ENCODE measurements around the gene PDLIM7.

Gene PDLIM7

GRCh38 chr5:177539411-177539810, 42.0 kb upstream of the PDLIM7 start:
- TF ChIP-seq TAF1 (IDR thresholded peaks at IDR 0.05; ENCODE audit: borderline replicate concordance, insufficient read depth, low read length) (no peak), POLR2AphosphoS5 (IDR thresholded peaks at IDR 0.05; ENCODE audit: low read depth, low read length) (no peak)

- TF ChIP-seq FOXP2 (optimal IDR thresholded peaks at IDR 0.05; ENCODE audit: borderline replicate concordance, extremely low read depth, extremely low read length, insufficient read depth) (no peak), POLR2AphosphoS5 (IDR thresholded peaks at IDR 0.05; ENCODE audit: low read depth, low read length) (no peak)
- TF ChIP-seq, protein P1, sequence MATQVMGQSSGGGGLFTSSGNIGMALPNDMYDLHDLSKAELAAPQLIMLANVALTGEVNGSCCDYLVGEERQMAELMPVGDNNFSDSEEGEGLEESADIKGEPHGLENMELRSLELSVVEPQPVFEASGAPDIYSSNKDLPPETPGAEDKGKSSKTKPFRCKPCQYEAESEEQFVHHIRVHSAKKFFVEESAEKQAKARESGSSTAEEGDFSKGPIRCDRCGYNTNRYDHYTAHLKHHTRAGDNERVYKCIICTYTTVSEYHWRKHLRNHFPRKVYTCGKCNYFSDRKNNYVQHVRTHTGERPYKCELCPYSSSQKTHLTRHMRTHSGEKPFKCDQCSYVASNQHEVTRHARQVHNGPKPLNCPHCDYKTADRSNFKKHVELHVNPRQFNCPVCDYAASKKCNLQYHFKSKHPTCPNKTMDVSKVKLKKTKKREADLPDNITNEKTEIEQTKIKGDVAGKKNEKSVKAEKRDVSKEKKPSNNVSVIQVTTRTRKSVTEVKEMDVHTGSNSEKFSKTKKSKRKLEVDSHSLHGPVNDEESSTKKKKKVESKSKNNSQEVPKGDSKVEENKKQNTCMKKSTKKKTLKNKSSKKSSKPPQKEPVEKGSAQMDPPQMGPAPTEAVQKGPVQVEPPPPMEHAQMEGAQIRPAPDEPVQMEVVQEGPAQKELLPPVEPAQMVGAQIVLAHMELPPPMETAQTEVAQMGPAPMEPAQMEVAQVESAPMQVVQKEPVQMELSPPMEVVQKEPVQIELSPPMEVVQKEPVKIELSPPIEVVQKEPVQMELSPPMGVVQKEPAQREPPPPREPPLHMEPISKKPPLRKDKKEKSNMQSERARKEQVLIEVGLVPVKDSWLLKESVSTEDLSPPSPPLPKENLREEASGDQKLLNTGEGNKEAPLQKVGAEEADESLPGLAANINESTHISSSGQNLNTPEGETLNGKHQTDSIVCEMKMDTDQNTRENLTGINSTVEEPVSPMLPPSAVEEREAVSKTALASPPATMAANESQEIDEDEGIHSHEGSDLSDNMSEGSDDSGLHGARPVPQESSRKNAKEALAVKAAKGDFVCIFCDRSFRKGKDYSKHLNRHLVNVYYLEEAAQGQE (IDR thresholded peaks at IDR 0.05; ENCODE audit: insufficient read depth in 1 of 2, low read depth in 2 of 2, low read length in 2 of 2): no peak
Observed at GRCh38 chr5:177538876-177539275, 41.5 kb upstream of the PDLIM7 start.

DNA sequence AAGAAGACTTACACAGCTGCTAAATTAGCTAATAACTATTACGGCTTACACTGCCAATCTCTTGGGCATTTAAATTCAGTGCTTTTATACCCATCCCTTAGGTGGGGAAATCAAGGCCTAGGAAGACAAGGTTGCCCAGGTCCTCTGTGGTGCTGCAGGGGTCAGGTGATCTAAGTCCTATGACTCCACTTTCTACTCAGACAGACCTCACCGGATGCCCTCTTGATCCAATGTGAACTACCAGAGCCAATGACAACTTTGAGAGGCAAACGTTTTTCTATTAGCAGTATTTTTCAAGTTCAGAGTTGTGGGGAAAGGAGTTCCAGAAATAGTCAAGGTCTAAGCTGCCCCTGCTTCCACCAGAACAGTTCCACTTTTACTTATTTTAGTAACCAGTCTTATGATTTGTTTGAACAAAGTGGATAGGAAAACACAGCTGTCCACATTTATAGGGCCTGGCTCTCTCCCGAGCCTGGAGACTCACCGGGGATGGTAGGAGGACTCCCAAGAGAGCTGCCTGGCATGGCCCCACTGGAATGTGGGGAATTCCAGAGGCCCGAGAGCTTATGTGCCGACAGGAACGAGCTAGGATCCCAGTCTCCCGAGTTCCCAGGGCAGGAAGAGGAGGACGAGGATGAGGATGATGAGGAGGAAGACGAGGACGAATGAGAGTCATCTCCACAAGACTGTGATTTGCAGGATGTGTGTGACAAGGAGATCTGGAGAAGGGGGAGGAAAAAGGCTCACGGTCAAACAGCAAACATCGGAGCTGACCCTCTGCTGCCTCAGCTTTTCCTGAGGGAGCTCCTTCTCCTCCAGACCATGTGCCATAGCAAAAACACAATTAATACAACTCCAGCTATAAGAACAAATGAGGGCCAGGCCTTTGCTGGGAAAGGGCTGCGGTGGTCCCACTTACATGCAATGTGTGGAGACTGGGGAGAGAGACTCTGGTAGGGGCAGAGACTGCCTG, 40.3 kb upstream of the PDLIM7 start:
- no peak for TF ChIP-seq FOXP2 (optimal IDR thresholded peaks at IDR 0.05; ENCODE audit: borderline replicate concordance, extremely low read depth, extremely low read length, insufficient read depth)
- TF ChIP-seq TAF1 (IDR thresholded peaks at IDR 0.05; ENCODE audit: borderline replicate concordance, insufficient read depth, low read length): no peak
- TF ChIP-seq, protein P1 (IDR thresholded peaks at IDR 0.05; ENCODE audit: insufficient read depth in 1 of 2, low read depth in 2 of 2, low read length in 2 of 2): no peak
- TF ChIP-seq SIN3A (IDR thresholded peaks at IDR 0.05; ENCODE audit: borderline replicate concordance, insufficient read depth, low read length): no peak
- no peak for TF ChIP-seq POLR2AphosphoS5 (IDR thresholded peaks at IDR 0.05; ENCODE audit: low read depth, low read length)

GRCh38 chr5:177536386-177536785, 39.0 kb upstream of the PDLIM7 start:
- no peak for TF ChIP-seq FOXP2 (optimal IDR thresholded peaks at IDR 0.05; ENCODE audit: borderline replicate concordance, extremely low read depth, extremely low read length, insufficient read depth)
- no peak for TF ChIP-seq POLR2AphosphoS5 (IDR thresholded peaks at IDR 0.05; ENCODE audit: low read depth, low read length)
- TF ChIP-seq TAF1 (IDR thresholded peaks at IDR 0.05; ENCODE audit: borderline replicate concordance, insufficient read depth, low read length): no peak
- no peak for TF ChIP-seq SIN3A (IDR thresholded peaks at IDR 0.05; ENCODE audit: borderline replicate concordance, insufficient read depth, low read length)
- TF ChIP-seq, protein P1 (IDR thresholded peaks at IDR 0.05; ENCODE audit: insufficient read depth in 1 of 2, low read depth in 2 of 2, low read length in 2 of 2): no peak

DNA sequence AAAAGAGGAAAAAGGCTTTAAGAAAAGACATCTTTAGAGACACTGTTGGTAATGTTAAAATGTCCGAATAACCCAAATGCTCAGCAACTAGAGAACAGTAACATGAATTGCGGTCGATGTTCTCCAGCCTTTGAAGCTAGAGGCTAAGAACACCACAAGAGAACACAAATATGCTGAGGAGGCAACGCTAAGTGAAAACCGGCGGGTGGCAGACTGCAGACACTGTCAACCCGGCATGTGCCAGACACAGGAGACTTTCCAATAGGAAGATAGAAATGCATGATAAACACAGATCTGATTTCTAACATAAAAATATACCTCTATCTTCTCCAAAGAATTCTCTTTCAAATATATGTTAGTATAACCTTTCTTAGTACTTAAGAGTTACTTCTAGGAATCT, 37.7 kb upstream of the PDLIM7 start:
- TF ChIP-seq TAF1 (IDR thresholded peaks at IDR 0.05; ENCODE audit: borderline replicate concordance, insufficient read depth, low read length): no peak
- no peak for TF ChIP-seq POLR2AphosphoS5 (IDR thresholded peaks at IDR 0.05; ENCODE audit: low read depth, low read length)
- no peak for TF ChIP-seq FOXP2 (optimal IDR thresholded peaks at IDR 0.05; ENCODE audit: borderline replicate concordance, extremely low read depth, extremely low read length, insufficient read depth)
- TF ChIP-seq, protein P1 (IDR thresholded peaks at IDR 0.05; ENCODE audit: insufficient read depth in 1 of 2, low read depth in 2 of 2, low read length in 2 of 2): no peak
- TF ChIP-seq SIN3A (IDR thresholded peaks at IDR 0.05; ENCODE audit: borderline replicate concordance, insufficient read depth, low read length): no peak

Data from PFSK-1 (cell line).